PC-9 (cell line): Measurements from ENCODE around the gene GRM7.

Experiments
- EZH2 ChIP-seq: fragments of 200-600 bp; sonication (generic); IDR thresholded peaks from 2 replicates; pipeline ENCODE4 v1.8.0; 2017; ENCODE audit warnings: antibody characterized with exemption, low read depth
- TF ChIP-seq, protein P1 (sequence below): fragments of 200-600 bp; sonication (generic); conservative IDR thresholded peaks from 2 replicates; pipeline ENCODE4 v1.6.1; 2017; ENCODE audit warnings: mixed run types, antibody characterized with exemption, mild to moderate bottlenecking, moderate library complexity

DNA sequence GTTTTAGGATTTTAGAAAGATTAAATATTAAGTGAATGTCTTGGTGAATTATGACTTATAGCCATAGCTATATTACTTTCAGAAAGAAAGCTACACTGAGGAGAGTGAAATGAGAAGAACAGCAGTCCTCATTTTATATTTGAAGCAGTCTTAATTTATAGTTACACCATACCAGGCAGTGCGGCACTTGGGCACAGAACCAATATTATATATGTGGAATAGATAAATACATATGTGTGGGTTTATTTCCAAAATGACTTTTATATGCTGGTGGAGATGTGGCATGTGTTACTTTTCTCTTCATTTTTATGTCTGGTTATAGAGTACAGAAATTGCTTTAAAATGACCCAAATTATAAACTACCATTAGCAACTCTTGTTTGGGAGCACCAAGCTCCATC is 759.5 kb downstream of the GRM7 start:
- TF ChIP-seq, protein P1, sequence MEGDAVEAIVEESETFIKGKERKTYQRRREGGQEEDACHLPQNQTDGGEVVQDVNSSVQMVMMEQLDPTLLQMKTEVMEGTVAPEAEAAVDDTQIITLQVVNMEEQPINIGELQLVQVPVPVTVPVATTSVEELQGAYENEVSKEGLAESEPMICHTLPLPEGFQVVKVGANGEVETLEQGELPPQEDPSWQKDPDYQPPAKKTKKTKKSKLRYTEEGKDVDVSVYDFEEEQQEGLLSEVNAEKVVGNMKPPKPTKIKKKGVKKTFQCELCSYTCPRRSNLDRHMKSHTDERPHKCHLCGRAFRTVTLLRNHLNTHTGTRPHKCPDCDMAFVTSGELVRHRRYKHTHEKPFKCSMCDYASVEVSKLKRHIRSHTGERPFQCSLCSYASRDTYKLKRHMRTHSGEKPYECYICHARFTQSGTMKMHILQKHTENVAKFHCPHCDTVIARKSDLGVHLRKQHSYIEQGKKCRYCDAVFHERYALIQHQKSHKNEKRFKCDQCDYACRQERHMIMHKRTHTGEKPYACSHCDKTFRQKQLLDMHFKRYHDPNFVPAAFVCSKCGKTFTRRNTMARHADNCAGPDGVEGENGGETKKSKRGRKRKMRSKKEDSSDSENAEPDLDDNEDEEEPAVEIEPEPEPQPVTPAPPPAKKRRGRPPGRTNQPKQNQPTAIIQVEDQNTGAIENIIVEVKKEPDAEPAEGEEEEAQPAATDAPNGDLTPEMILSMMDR = no peak
- no peak for TF ChIP-seq EZH2
